Measurements from ENCODE around the gene RAI1. TPM values are rescaled to one million over a fixed set of nuclear protein-coding genes. Genes with fewer than 3 reads are reported as not detected.
A peak's percentile ranks its signal among the peaks of the same experiment; 100 is the strongest.

The RAI1 gene
- total RNA-seq, 1 experiment from 2014 or later, result 46.8 TPM

- peaks cover 55% of the 10 kb centered on the region for H3K4me1 ChIP-seq (ENCODE audit: insufficient read depth, low read length, poor library complexity, severe bottlenecking)
- H3K27me3 ChIP-seq (replicated peaks; ENCODE audit: insufficient read depth, low read depth, low read length, poor library complexity), result no peaks in the 10 kb centered on the region
- H3K9me3 ChIP-seq (ENCODE audit: low read depth, low read length, poor library complexity, severe bottlenecking), result no peaks in the 10 kb centered on the region
- no peak for TF ChIP-seq EZH2 (IDR thresholded peaks at IDR 0.05; ENCODE audit: borderline replicate concordance, low read depth, low read length, poor library complexity, severe bottlenecking)
- TF ChIP-seq, protein P1, sequence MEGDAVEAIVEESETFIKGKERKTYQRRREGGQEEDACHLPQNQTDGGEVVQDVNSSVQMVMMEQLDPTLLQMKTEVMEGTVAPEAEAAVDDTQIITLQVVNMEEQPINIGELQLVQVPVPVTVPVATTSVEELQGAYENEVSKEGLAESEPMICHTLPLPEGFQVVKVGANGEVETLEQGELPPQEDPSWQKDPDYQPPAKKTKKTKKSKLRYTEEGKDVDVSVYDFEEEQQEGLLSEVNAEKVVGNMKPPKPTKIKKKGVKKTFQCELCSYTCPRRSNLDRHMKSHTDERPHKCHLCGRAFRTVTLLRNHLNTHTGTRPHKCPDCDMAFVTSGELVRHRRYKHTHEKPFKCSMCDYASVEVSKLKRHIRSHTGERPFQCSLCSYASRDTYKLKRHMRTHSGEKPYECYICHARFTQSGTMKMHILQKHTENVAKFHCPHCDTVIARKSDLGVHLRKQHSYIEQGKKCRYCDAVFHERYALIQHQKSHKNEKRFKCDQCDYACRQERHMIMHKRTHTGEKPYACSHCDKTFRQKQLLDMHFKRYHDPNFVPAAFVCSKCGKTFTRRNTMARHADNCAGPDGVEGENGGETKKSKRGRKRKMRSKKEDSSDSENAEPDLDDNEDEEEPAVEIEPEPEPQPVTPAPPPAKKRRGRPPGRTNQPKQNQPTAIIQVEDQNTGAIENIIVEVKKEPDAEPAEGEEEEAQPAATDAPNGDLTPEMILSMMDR (conservative IDR thresholded peaks at IDR 0.05; ENCODE audit: low read depth, low read length), result no peak
- no TSS peak for BruUV-seq (replicated peaks)
- DNase-seq (ENCODE audit: low spot score), result no peak
- intact Hi-C loops (cut with micrococcal nuclease; ENCODE audit: unreplicated experiment), result no loop called here
- peak overlapping the region; percentile 97 for H3K27ac ChIP-seq (ENCODE audit: low read depth, low read length, poor library complexity, severe bottlenecking)
- ChIA-PET POLR2A (ENCODE audit: low non-redundant PET) (no interaction called here), CTCF (no interaction called here)
- H3K36me3 ChIP-seq (ENCODE audit: insufficient read depth, low read length, poor library complexity, severe bottlenecking), result peaks cover 31% of the 10 kb centered on the region
- H3K4me3 ChIP-seq (ENCODE audit: low read depth, low read length, poor library complexity, severe bottlenecking), result no peak overlapping the region
Observed at GRCh38 chr17:17826342-17826713, 145.1 kb downstream of the RAI1 start.

GRCh38 chr17:17826942-17827785 is 145.9 kb downstream of the RAI1 start:
- intact Hi-C loops (cut with micrococcal nuclease; ENCODE audit: unreplicated experiment), result no loop called here
- H3K4me1 ChIP-seq (ENCODE audit: insufficient read depth, low read length, poor library complexity, severe bottlenecking), result peaks cover 55% of the 10 kb centered on the region
- no peak overlapping the region for H3K4me3 ChIP-seq (ENCODE audit: low read depth, low read length, poor library complexity, severe bottlenecking)
- BruUV-seq (replicated peaks), result no TSS peak
- TF ChIP-seq, protein P1 (conservative IDR thresholded peaks at IDR 0.05; ENCODE audit: low read depth, low read length), result no peak
- TF ChIP-seq EZH2 (IDR thresholded peaks at IDR 0.05; ENCODE audit: borderline replicate concordance, low read depth, low read length, poor library complexity, severe bottlenecking), result no peak
- peak overlapping the region; percentile 97 for H3K27ac ChIP-seq (ENCODE audit: low read depth, low read length, poor library complexity, severe bottlenecking)
- ChIA-PET POLR2A (ENCODE audit: low non-redundant PET) (interaction anchor here (0.6 kb wide), 1 partner anchor 42 kb away, joined by 5 read pairs; no protein-coding TSS in a partner anchor), CTCF (no interaction called here)
- H3K9me3 ChIP-seq (ENCODE audit: low read depth, low read length, poor library complexity, severe bottlenecking), result no peaks in the 10 kb centered on the region
- H3K27me3 ChIP-seq (replicated peaks; ENCODE audit: insufficient read depth, low read depth, low read length, poor library complexity), result no peaks in the 10 kb centered on the region
- no peak for DNase-seq (ENCODE audit: low spot score)
- peaks cover 31% of the 10 kb centered on the region for H3K36me3 ChIP-seq (ENCODE audit: insufficient read depth, low read length, poor library complexity, severe bottlenecking)

DNA sequence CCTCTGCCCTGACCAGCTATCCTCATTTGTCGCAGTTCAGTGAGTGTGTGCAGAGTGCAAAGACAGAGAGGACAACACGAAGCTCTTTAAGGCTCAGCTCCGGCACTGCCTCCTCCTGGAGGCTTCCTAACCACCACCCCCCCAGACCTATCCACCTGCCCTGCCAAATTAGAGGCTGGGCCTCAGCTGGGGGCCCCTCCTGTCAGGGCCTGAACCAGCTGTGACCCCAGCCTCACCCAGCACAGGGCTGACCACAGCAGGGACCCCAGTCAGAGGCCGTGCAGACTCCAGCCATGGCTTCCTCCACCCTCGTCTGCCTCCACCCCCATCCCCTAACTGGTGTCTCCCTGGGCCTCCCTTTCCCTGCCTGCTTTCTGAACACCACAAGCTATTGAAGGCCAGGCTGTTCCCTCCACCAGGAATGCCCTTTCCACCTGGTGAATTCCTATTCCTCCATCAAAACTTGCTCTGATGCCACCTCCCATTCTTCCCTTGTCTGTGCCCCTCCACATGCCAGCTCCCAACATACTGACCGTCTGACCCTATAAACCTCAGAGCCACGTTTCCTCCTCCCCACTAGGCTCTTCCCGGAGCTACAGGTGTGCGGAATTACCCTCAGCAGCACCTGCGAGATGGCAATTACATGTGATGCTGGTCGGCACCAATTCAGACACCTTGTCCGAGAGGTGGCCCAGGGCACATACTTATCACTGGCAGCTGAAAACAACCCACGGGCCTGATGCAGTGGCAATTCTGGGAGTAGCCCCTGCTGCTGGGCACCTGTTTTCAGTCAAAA is 146.8 kb downstream of the RAI1 start:
- H3K4me3 ChIP-seq (ENCODE audit: low read depth, low read length, poor library complexity, severe bottlenecking), result no peak overlapping the region
- H3K27me3 ChIP-seq (replicated peaks; ENCODE audit: insufficient read depth, low read depth, low read length, poor library complexity), result no peaks in the 10 kb centered on the region
- H3K4me1 ChIP-seq (ENCODE audit: insufficient read depth, low read length, poor library complexity, severe bottlenecking), result peaks cover 52% of the 10 kb centered on the region
- TF ChIP-seq EZH2 (IDR thresholded peaks at IDR 0.05; ENCODE audit: borderline replicate concordance, low read depth, low read length, poor library complexity, severe bottlenecking), result no peak
- TF ChIP-seq, protein P1 (conservative IDR thresholded peaks at IDR 0.05; ENCODE audit: low read depth, low read length), result 0 out of 2 replicates have a peak, but pooled peaks have one; percentile 9
- peak overlapping the region; percentile 55 for H3K27ac ChIP-seq (ENCODE audit: low read depth, low read length, poor library complexity, severe bottlenecking)
- no peak for DNase-seq (ENCODE audit: low spot score)
- intact Hi-C loops (cut with micrococcal nuclease; ENCODE audit: unreplicated experiment), result no loop called here
- POLR2A ChIA-PET (ENCODE audit: low non-redundant PET), result interaction anchor here (0.6 kb wide), 1 partner anchor 41 kb away, joined by 5 read pairs; no protein-coding TSS in a partner anchor
- CTCF ChIA-PET, result no interaction called here
- H3K9me3 ChIP-seq (ENCODE audit: low read depth, low read length, poor library complexity, severe bottlenecking), result no peaks in the 10 kb centered on the region
- BruUV-seq (replicated peaks), result no TSS peak
- H3K36me3 ChIP-seq (ENCODE audit: insufficient read depth, low read length, poor library complexity, severe bottlenecking), result peaks cover 27% of the 10 kb centered on the region
